B cell (primary cell): ENCODE results near the gene NBEAL2. TPM values are rescaled to one million over a fixed set of nuclear protein-coding genes. Genes with fewer than 3 reads are reported as not detected.

Source experiments
- ATAC-seq: fragments of 200-7000 bp; cut with Tn5 transposase; one replicate; pipeline ENCODE4 v1.10.0; 2021; ENCODE audit warnings: low read depth, mild to moderate bottlenecking, moderate number of reproducible peaks, moderate library complexity
- CTCF ChIA-PET: fragments of 350-600 bp; sonication (Branson Sonifier 250); formaldehyde crosslinking; loops from one replicate; lab custom pipeline; 2021; ENCODE audit warnings: antibody characterized with exemption, inconsistent platforms; lab: Charles Lee
- POLR2A ChIA-PET: fragments of 350-600 bp; sonication (Branson Sonifier 250); formaldehyde crosslinking; loops from one replicate; lab custom pipeline; 2021; ENCODE audit warnings: antibody characterized with exemption; lab: Charles Lee
- DNase-seq: peaks from one replicate; pipeline ENCODE4 v3.0.0; 2013
- H2AFZ ChIP-seq: 2 replicates; pipeline ENCODE4 v1.6.1; 2012; ENCODE audit warnings: mild to moderate bottlenecking, low read depth, low read length; ENCODE audit not compliant: insufficient read depth, poor library complexity, severe bottlenecking
- H3K27ac ChIP-seq, 2 donors: 1 replicate in 1 of 2; 2 replicates in 1 of 2; pipeline ENCODE4 v1.5.1; 2012 to 2013; ENCODE audit warnings: low read length in 2 of 2, mild to moderate bottlenecking in 2 of 2, moderate library complexity in 1 of 2
- H3K27me3 ChIP-seq, 4 experiments: fragments of 200-600 bp in 1 of 4; sonication (generic) in 1 of 4; replicated peaks in 1 of 4; 1 replicate in 2 of 4; 2 replicates in 2 of 4; pipeline versions ENCODE4 v1.6.1 to v1.7.0; 2013 to 2016; ENCODE audit warnings: low read length in 3 of 4, mild to moderate bottlenecking in 2 of 4, mixed read lengths in 1 of 4, moderate library complexity in 1 of 4; ENCODE audit not compliant: insufficient read depth in 4 of 4, control insufficient read depth in 3 of 4; ENCODE audit errors: control extremely low read depth in 1 of 4
- H3K36me3 ChIP-seq, 2 experiments: replicated peaks in 1 of 2; 1 replicate in 1 of 2; 2 replicates in 1 of 2; pipeline versions ENCODE4 v1.6.1 to v1.7.1; 2013; ENCODE audit warnings: low read length in 1 of 2; ENCODE audit not compliant: insufficient read depth in 2 of 2, control insufficient read depth in 1 of 2; ENCODE audit errors: control extremely low read depth in 1 of 2, extremely low read depth in 1 of 2
- H3K4me1 ChIP-seq, 2 donors: fragments of 200-600 bp in 1 of 2; sonication (generic) in 1 of 2; 1 replicate in 1 of 2; 2 replicates in 1 of 2; pipeline versions ENCODE4 v1.5.1 to v1.6.1; 2013 to 2017; ENCODE audit warnings: low read length in 2 of 2; ENCODE audit not compliant: control insufficient read depth in 2 of 2, insufficient read depth in 2 of 2
- H3K4me2 ChIP-seq: replicated peaks from 2 replicates; pipeline ENCODE3; 2012; ENCODE audit warnings: mild to moderate bottlenecking, low read depth, low read length; ENCODE audit not compliant: poor library complexity, severe bottlenecking
- H3K4me3 ChIP-seq, 5 experiments: fragments of 200-600 bp in 1 of 5; sonication (generic) in 1 of 5; 1 replicate in 3 of 5; 2 replicates in 2 of 5; pipeline versions ENCODE4 v1.5.1 to v1.7.0; 2011 to 2016; ENCODE audit warnings: low read length in 4 of 5, mild to moderate bottlenecking in 4 of 5, low read depth in 2 of 5, control low read depth in 1 of 5, moderate library complexity in 1 of 5; ENCODE audit not compliant: insufficient read depth in 1 of 5; ENCODE audit errors: control extremely low read depth in 1 of 5, extremely low read depth in 1 of 5
- H3K79me2 ChIP-seq: fragments of 200-600 bp; sonication (generic); one replicate; pipeline ENCODE4 v1.6.0; 2016; ENCODE audit warnings: low read length; ENCODE audit not compliant: control insufficient read depth, insufficient read depth
- H3K9ac ChIP-seq: fragments of 200-600 bp; sonication (generic); 2 replicates; pipeline ENCODE4 v1.6.1; 2017; ENCODE audit warnings: mild to moderate bottlenecking, low read length, moderate library complexity
- H3K9me3 ChIP-seq, 3 donors: one replicate each; pipeline versions ENCODE4 v1.6.1 to v1.7.1; 2013; ENCODE audit warnings: low read length in 2 of 3; ENCODE audit not compliant: control insufficient read depth in 2 of 3, insufficient read depth in 1 of 3; ENCODE audit errors: control extremely low read depth in 1 of 3
- H4K20me1 ChIP-seq: 2 replicates; pipeline ENCODE4 v1.6.0; 2012; ENCODE audit warnings: mild to moderate bottlenecking, low read length; ENCODE audit not compliant: insufficient read depth, control insufficient read depth, poor library complexity, severe bottlenecking
- H3K27ac Mint-ChIP-seq: one replicate; pipeline ENCODE4 v1.8.0; 2021; ENCODE audit warnings: mixed read lengths
- H3K27me3 Mint-ChIP-seq: one replicate; pipeline ENCODE4 v1.8.0; 2021; ENCODE audit warnings: mixed read lengths
- H3K4me1 Mint-ChIP-seq: one replicate; pipeline ENCODE4 v1.8.0; 2021; ENCODE audit warnings: mixed read lengths
- H3K4me3 Mint-ChIP-seq: one replicate; pipeline ENCODE4 v1.8.0; 2021; ENCODE audit warnings: mixed read lengths
- H3K9me3 Mint-ChIP-seq: one replicate; pipeline ENCODE4 v1.8.0; 2022; ENCODE audit warnings: mixed read lengths; ENCODE audit not compliant: insufficient read depth
- CTCF ChIP-seq: fragments of 200-600 bp; IDR thresholded peaks from one replicate; pipeline ENCODE4 v1.8.0; 2022; ENCODE audit warnings: antibody characterized with exemption, mild to moderate bottlenecking
- EZH2 ChIP-seq: IDR thresholded peaks from 2 replicates; pipeline ENCODE4 v1.6.1; 2012; ENCODE audit warnings: borderline replicate concordance, low read depth, mild to moderate bottlenecking, moderate library complexity, low read length; ENCODE audit not compliant: insufficient read depth, poor library complexity, severe bottlenecking
- WGBS: methylation state at CpG from one replicate; pipeline ENCODE4 v1.1.5; 2013; ENCODE audit warnings: missing lambda C conversion rate; ENCODE audit not compliant: insufficient coverage; 5-methylcytosine and 5-hydroxymethylcytosine counted together
- intact Hi-C: fragments of 100-400 bp; cut with micrococcal nuclease; formaldehyde crosslinking; loops from one replicate; pipeline ENCODE4 v1.10.0; 2022
- polyA plus RNA-seq: library from polyadenylated mRNA; depleted of rRNA; stranded (reverse); fragments of >200 nt; gene quantifications from 2 replicates; pipeline ENCODE4 v1.2.3, GENCODE V29; 2012
- total RNA-seq, 2 donors: library from RNA; stranded (reverse); fragments of 120-200 nt in 1 of 2; gene quantifications; 1 replicate in 1 of 2; 2 replicates in 1 of 2; pipeline versions ENCODE4 v1.2.3 to v1.2.4, GENCODE V29; 2013 to 2022

NBEAL2 gene
- total and polyA plus RNA-seq, 2 donors (not counting 1 experiment from before 2014, with no cell fraction given), result 63.8 to 155 TPM

DNA sequence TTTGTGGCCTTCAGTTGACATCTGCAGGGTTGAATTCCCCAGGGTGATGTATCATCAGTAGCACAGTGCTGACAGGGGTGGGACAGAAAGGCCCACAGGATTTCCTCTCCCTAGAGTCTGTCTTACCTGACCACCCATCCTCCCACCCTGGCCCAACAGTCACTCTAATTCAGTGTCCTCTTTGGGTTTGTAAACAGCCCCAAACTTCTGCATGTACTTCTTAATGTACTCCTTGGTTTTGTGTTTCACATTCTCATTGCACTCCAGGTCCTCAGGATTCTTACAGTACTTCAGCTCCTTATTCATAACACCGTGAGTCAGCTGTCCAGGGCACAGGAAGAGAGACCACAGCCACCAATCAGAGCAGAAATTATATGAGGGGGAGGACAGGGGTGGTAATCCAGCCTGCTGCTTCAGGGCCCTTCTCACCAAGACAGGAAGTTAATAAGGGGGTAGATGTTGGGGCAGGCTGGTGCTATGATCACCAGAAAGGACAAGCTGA is 37.5 kb downstream of the NBEAL2 start:
- no CpG with 5 or more reads among the region's 1 CpG for WGBS
- Histone ChIP-seq H3K27me3 (no peaks in the 10 kb centered on the region), H4K20me1 (peaks cover 37% of the 10 kb centered on the region), H3K27ac (peak overlapping the region; percentile 32 to 79), H3K9ac (peak overlapping the region; percentile 20), H3K79me2 (peaks cover 17% of the 10 kb centered on the region), H3K36me3 (peaks cover 0 to 61% of the 10 kb centered on the region in 2 experiments), H3K4me1 (peaks cover 23 to 27% of the 10 kb centered on the region in 2 donors), H3K4me2 (peak overlapping the region; percentile 35), H2AFZ (no peak overlapping the region), H3K4me3 (peak overlapping the region in 1 of 5 experiments; percentile 5), H3K9me3 (no peaks in the 10 kb centered on the region)
- peaks cover 40% of the 10 kb centered on the region for H3K4me1 Mint-ChIP-seq
- POLR2A ChIA-PET, result interaction anchor here (0.6 to 0.7 kb wide), 3 partner anchors 30 to 58 kb away, joined by 3 to 4 read pairs (median 3); no protein-coding TSS in a partner anchor
- DNase-seq, result peak; percentile 54
- intact Hi-C loops, result loop anchor here (1.0 kb wide), 2 partner anchors 8 to 19 kb away; no protein-coding TSS in a partner anchor
- CTCF ChIA-PET, result interaction anchor here (0.8 to 2.4 kb wide), 5 partner anchors 38 to 307 kb away, joined by 3 to 5 read pairs (median 4); partner anchors contain the start of gene NBEAL2
- TF ChIP-seq EZH2, result no peak
- TF ChIP-seq CTCF, result no peak
- H3K4me3 Mint-ChIP-seq, result peak overlapping the region; percentile 56
- H3K27ac Mint-ChIP-seq, result peak overlapping the region; percentile 86
- peak; percentile 96 for ATAC-seq
- H3K27me3 Mint-ChIP-seq, result no peaks in the 10 kb centered on the region
- no peaks in the 10 kb centered on the region for H3K9me3 Mint-ChIP-seq
